ENCODE measurements around the gene HJURP.

Gene HJURP

GRCh38 chr2:233847248-233847898, 7.0 kb downstream of the HJURP start:
- DNase-seq, result no peak

- no peak for DNase-seq
These were observed 7.7 kb downstream of the HJURP start for GRCh38 chr2:233846387-233847247.

GRCh38 chr2:233845301-233846060, 8.9 kb downstream of the HJURP start:
- no peak for DNase-seq

- DNase-seq, result no peak
These were observed 9.5 kb downstream of the HJURP start for GRCh38 chr2:233844836-233845235.

- DNase-seq, result no peak
These were observed 10.1 kb downstream of the HJURP start for GRCh38 chr2:233844064-233844807.

GRCh38 chr2:233841183-233841582, 13.2 kb downstream of the HJURP start:
- DNase-seq, result no peak

- DNase-seq, result no peak
These were observed 13.8 kb downstream of the HJURP start for GRCh38 chr2:233840520-233840919.

- no peak for DNase-seq
These were observed 14.9 kb downstream of the HJURP start for GRCh38 chr2:233839447-233839820.

- no peak for DNase-seq
These were observed 15.4 kb downstream of the HJURP start for GRCh38 chr2:233838726-233839446.

- DNase-seq, result no peak
These were observed 16.1 kb downstream of the HJURP start for GRCh38 chr2:233838251-233838650.

- DNase-seq, result no peak
These were observed 16.6 kb downstream of the HJURP start for GRCh38 chr2:233837694-233838229.

- DNase-seq, result no peak
These were observed 18.0 kb downstream of the HJURP start for GRCh38 chr2:233836359-233836758.

- no peak for DNase-seq
These were observed 18.8 kb downstream of the HJURP start for GRCh38 chr2:233835230-233836186.

- DNase-seq, result no peak
These were observed 21.0 kb downstream of the HJURP start for GRCh38 chr2:233833345-233833744.

- DNase-seq, result no peak
These were observed 21.4 kb downstream of the HJURP start for GRCh38 chr2:233832869-233833311.

- DNase-seq, result no peak
These were observed 21.9 kb downstream of the HJURP start for GRCh38 chr2:233832414-233832813.

- no peak for DNase-seq
These were observed 22.5 kb downstream of the HJURP start for GRCh38 chr2:233831861-233832260.

GRCh38 chr2:233831011-233831721, 23.2 kb downstream of the HJURP start:
- no peak for DNase-seq

GRCh38 chr2:233830111-233830802, 24.1 kb downstream of the HJURP start:
- DNase-seq, result no peak
